H1 (cell line): ENCODE results near the gene ANXA6. TPM values are rescaled to one million over a fixed set of nuclear protein-coding genes. Genes with fewer than 3 reads are reported as not detected.

Experiments
- CTCF ChIA-PET: fragments of 300-600 bp; sonication (Branson Sonifier 250); formaldehyde crosslinking; loops from one replicate; lab custom pipeline; 2021; ENCODE audit not compliant: partially characterized antibody; lab: Charles Lee
- POLR2A ChIA-PET: fragments of 300-600 bp; sonication (Branson Sonifier 250); formaldehyde crosslinking; loops from one replicate; lab custom pipeline; 2021; ENCODE audit warnings: inconsistent platforms; ENCODE audit not compliant: partially characterized antibody; lab: Charles Lee
- DNase-seq, 2 experiments: peaks; one replicate each; pipeline versions ENCODE4 v3.0.0 to v3.0.0-alpha.2; 2010 to 2022; ENCODE audit warnings: low spot score in 2 of 2, low read depth in 1 of 2, mixed read lengths in 1 of 2
- FAIRE-seq: peaks from 2 replicates; lab custom pipeline; 2011; peaks lifted over from hg19 to GRCh38; lab: Jason Lieb, UNC
- H2AFZ ChIP-seq: 2 replicates; pipeline ENCODE4 v1.8.1; 2012; ENCODE audit warnings: low read length, inconsistent platforms
- H2AK5ac ChIP-seq: 2 replicates; pipeline ENCODE4 v1.6.1; 2013; ENCODE audit warnings: low read depth, low read length
- H2BK120ac ChIP-seq: replicated peaks from 2 replicates; pipeline ENCODE3; 2013; ENCODE audit warnings: low read depth, low read length, inconsistent platforms
- H2BK12ac ChIP-seq: 2 replicates; pipeline ENCODE4 v1.6.1; 2013; ENCODE audit warnings: low read depth, low read length
- H2BK15ac ChIP-seq: 2 replicates; pipeline ENCODE4 v1.6.1; 2013; ENCODE audit warnings: low read length
- H2BK20ac ChIP-seq: 2 replicates; pipeline ENCODE4 v1.6.1; 2013; ENCODE audit warnings: low read length
- H2BK5ac ChIP-seq: 2 replicates; pipeline ENCODE4 v1.6.1; 2013; ENCODE audit warnings: low read depth, low read length
- H3K14ac ChIP-seq: 2 replicates; pipeline ENCODE4 v1.6.1; 2013; ENCODE audit warnings: inconsistent platforms; ENCODE audit not compliant: insufficient read length
- H3K18ac ChIP-seq: 2 replicates; pipeline ENCODE4 v1.6.1; 2013; ENCODE audit warnings: low read length; ENCODE audit errors: extremely low read depth
- H3K23ac ChIP-seq: 2 replicates; pipeline ENCODE4 v1.6.1; 2013; ENCODE audit warnings: inconsistent platforms; ENCODE audit not compliant: insufficient read length
- H3K23me2 ChIP-seq: 2 replicates; pipeline ENCODE4 v1.6.1; 2013; ENCODE audit warnings: low read depth, low read length
- H3K27ac ChIP-seq: 2 replicates; pipeline ENCODE4 v1.6.1; 2011; ENCODE audit warnings: low read depth, low read length, inconsistent platforms
- H3K27me3 ChIP-seq, 4 experiments: replicated peaks in 1 of 4; 1 replicate in 1 of 4; 2 replicates in 3 of 4; pipeline versions ENCODE4 v1.6.1 to v1.8.1; 2011 to 2013; ENCODE audit warnings: low read length in 3 of 4, mild to moderate bottlenecking in 3 of 4, inconsistent platforms in 2 of 4, mixed read lengths in 2 of 4, moderate library complexity in 1 of 4; ENCODE audit not compliant: control insufficient read depth in 3 of 4, insufficient read depth in 3 of 4; ENCODE audit errors: extremely low read depth in 1 of 4
- H3K36me3 ChIP-seq, 4 experiments: 2 replicates each; pipeline versions ENCODE4 v1.6.1 to v1.8.1; 2011 to 2013; ENCODE audit warnings: mild to moderate bottlenecking in 4 of 4, low read length in 3 of 4, moderate library complexity in 2 of 4, control low read depth in 1 of 4, inconsistent platforms in 1 of 4; ENCODE audit not compliant: insufficient read depth in 4 of 4, control insufficient read depth in 2 of 4
- H3K4ac ChIP-seq: replicated peaks from 2 replicates; pipeline ENCODE3; 2013; ENCODE audit warnings: low read length, low read depth, mixed read lengths, inconsistent platforms; ENCODE audit not compliant: insufficient read length
- H3K4me1 ChIP-seq, 4 experiments: replicated peaks in 1 of 4; 1 replicate in 1 of 4; 2 replicates in 3 of 4; pipeline versions ENCODE4 v1.6.1 to v1.8.1; 2011 to 2013; ENCODE audit warnings: low read length in 3 of 4, inconsistent platforms in 2 of 4, mixed read lengths in 1 of 4; ENCODE audit not compliant: insufficient read depth in 4 of 4, control insufficient read depth in 3 of 4
- H3K4me2 ChIP-seq, 2 experiments: 2 replicates each; pipeline versions ENCODE4 v1.6.1 to v1.8.1; 2011 to 2013; ENCODE audit warnings: low read depth in 2 of 2, low read length in 2 of 2, control low read depth in 1 of 2, inconsistent platforms in 1 of 2, mild to moderate bottlenecking in 1 of 2; ENCODE audit not compliant: insufficient read depth in 1 of 2
- H3K4me3 ChIP-seq, 4 experiments: fragments of 200-600, 300-600 bp in 1 of 4; sonication (generic), shearing (Covaris generic), sonication (Bioruptor Twin) in 1 of 4; 2 replicates each; pipeline versions ENCODE4 v1.5.1 to v1.8.1; 2011 to 2016; ENCODE audit warnings: low read length in 4 of 4, low read depth in 3 of 4, control low read depth in 2 of 4, inconsistent platforms in 2 of 4, mild to moderate bottlenecking in 2 of 4, mixed read lengths in 1 of 4, moderate library complexity in 1 of 4; ENCODE audit not compliant: insufficient read depth in 2 of 4; ENCODE audit errors: extremely low read depth in 1 of 4
- H3K56ac ChIP-seq: replicated peaks from 2 replicates; pipeline ENCODE3; 2013; ENCODE audit warnings: low read depth, mild to moderate bottlenecking, mixed read lengths, low read length, inconsistent platforms; ENCODE audit not compliant: insufficient read length
- H3K79me1 ChIP-seq: 2 replicates; pipeline ENCODE4 v1.6.1; 2013; ENCODE audit warnings: low read depth, low read length, control low read depth
- H3K79me2 ChIP-seq, 2 experiments: 2 replicates each; pipeline versions ENCODE4 v1.6.1 to v1.8.1; 2012 to 2013; ENCODE audit warnings: low read length in 2 of 2, mild to moderate bottlenecking in 2 of 2, inconsistent platforms in 1 of 2; ENCODE audit not compliant: insufficient read depth in 2 of 2, control insufficient read depth in 1 of 2
- H3K9ac ChIP-seq, 4 experiments: replicated peaks in 1 of 4; 1 replicate in 1 of 4; 2 replicates in 3 of 4; pipeline versions ENCODE4 v1.6.1 to v1.8.1; 2011 to 2013; ENCODE audit warnings: low read depth in 3 of 4, low read length in 3 of 4, control low read depth in 2 of 4, mild to moderate bottlenecking in 2 of 4, moderate library complexity in 2 of 4, inconsistent platforms in 1 of 4; ENCODE audit errors: extremely low read depth in 1 of 4
- H3K9me3 ChIP-seq, 2 experiments: 2 replicates each; pipeline versions ENCODE4 v1.6.1 to v1.8.1; 2012 to 2013; ENCODE audit warnings: mild to moderate bottlenecking in 2 of 2, moderate library complexity in 2 of 2, control low read depth in 1 of 2, inconsistent platforms in 1 of 2, low read depth in 1 of 2, low read length in 1 of 2, mixed read lengths in 1 of 2; ENCODE audit not compliant: insufficient read depth in 2 of 2
- H4K20me1 ChIP-seq, 2 experiments: replicated peaks in 1 of 2; 2 replicates each; pipeline versions ENCODE3 to v1.8.1; 2011 to 2013; ENCODE audit warnings: inconsistent platforms in 2 of 2, low read length in 2 of 2, mild to moderate bottlenecking in 1 of 2; ENCODE audit not compliant: insufficient read depth in 2 of 2, control insufficient read depth in 1 of 2
- H4K5ac ChIP-seq: 2 replicates; pipeline ENCODE4 v1.6.1; 2013; ENCODE audit warnings: low read length, low read depth, mixed read lengths, inconsistent platforms; ENCODE audit not compliant: insufficient read length
- H4K8ac ChIP-seq: 2 replicates; pipeline ENCODE4 v1.8.0; 2013; ENCODE audit warnings: mild to moderate bottlenecking, moderate library complexity, low read length, inconsistent platforms; ENCODE audit not compliant: insufficient read depth; ENCODE audit errors: extremely low read depth
- H4K91ac ChIP-seq: replicated peaks from 2 replicates; pipeline ENCODE3; 2013; ENCODE audit warnings: low read length, mixed read lengths, inconsistent platforms; ENCODE audit not compliant: insufficient read length
- CBX8 ChIP-seq: fragments of 300-800, 300-1000 bp; sonication (generic); IDR thresholded peaks from 2 replicates; pipeline ENCODE4 v1.7.1; 2016; ENCODE audit warnings: low read depth, low read length, borderline replicate concordance
- CEBPB ChIP-seq: IDR thresholded peaks from 2 replicates; pipeline ENCODE4 v1.6.1; 2012; ENCODE audit warnings: low read depth, low read length
- CHD1 ChIP-seq: IDR thresholded peaks from 2 replicates; pipeline ENCODE4 v1.6.1; 2012; ENCODE audit warnings: low read depth, low read length, improper control_type of control experiment
- EGR1 ChIP-seq: IDR thresholded peaks from 2 replicates; pipeline ENCODE4 v1.6.1; 2011; ENCODE audit warnings: low read depth, low read length, borderline replicate concordance
- FOSL1 ChIP-seq: IDR thresholded peaks from 2 replicates; pipeline ENCODE4 v1.6.1; 2011; ENCODE audit warnings: mild to moderate bottlenecking, low read depth, low read length, moderate library complexity; ENCODE audit not compliant: insufficient read depth
- POLR2A ChIP-seq, 2 experiments: IDR thresholded peaks; 1 replicate in 1 of 2; 2 replicates in 1 of 2; pipeline ENCODE4 v1.6.1; 2011; ENCODE audit warnings: low read depth in 2 of 2, low read length in 2 of 2, mild to moderate bottlenecking in 2 of 2; ENCODE audit errors: control extremely low read depth in 1 of 2
- POLR2AphosphoS5 ChIP-seq: IDR thresholded peaks from 2 replicates; pipeline ENCODE4 v1.6.1; 2011; ENCODE audit warnings: low read depth, low read length
- WGBS, 2 experiments: shearing (Covaris generic) in 1 of 2; methylation state at CpG; one replicate each; pipeline versions ENCODE4 v1.1.6 to v1.1.7; 2013 to 2015; ENCODE audit warnings: low lambda C conversion rate in 2 of 2, mixed read lengths in 2 of 2, inconsistent platforms in 1 of 2, low coverage in 1 of 2, missing lambda C conversion rate in 1 of 2; ENCODE audit not compliant: insufficient replicate concordance in 2 of 2, insufficient coverage in 1 of 2, insufficient read length in 1 of 2; ENCODE audit errors: extremely low coverage in 1 of 2, missing lambda C conversion rate in 1 of 2; 5-methylcytosine and 5-hydroxymethylcytosine counted together
- polyA plus RNA-seq, 7 experiments: library from polyadenylated mRNA; depleted of rRNA in 3 of 7; stranded (reverse) in 5 of 7; unstranded in 2 of 7; fragments of >200 nt in 5 of 7; fragments of 200-250 nt in 2 of 7; gene quantifications; 1 replicate in 5 of 7; 2 replicates in 1 of 7; 4 replicates in 1 of 7; pipeline versions ENCODE4 v1.2.1 to v1.2.3, GENCODE V29; 2011 to 2013; ENCODE audit warnings: missing spikeins in 2 of 7, mixed read lengths in 2 of 7
- total RNA-seq: library from RNA; stranded (reverse); fragmentation: NEBNext Ultra II Directional; extraction: Animal tissue kit (Norgen Biotek cat#: 25700); gene quantifications from 2 replicates; pipeline ENCODE4 v1.2.1, GENCODE V29; 2021

The ANXA6 gene
- total and polyA plus RNA-seq, 2 of the 8 experiments (the other 6 are each of a cell fraction or from before 2014, with no cell fraction given), result 61.3 to 78.6 TPM

- Histone ChIP-seq H3K18ac (no peak overlapping the region), H3K4me3 (no peak overlapping the region), H2AFZ (no peak overlapping the region), H2AK5ac (no peak overlapping the region), H4K8ac (no peak overlapping the region), H3K27ac (no peak overlapping the region), H2BK12ac (no peak overlapping the region), H3K27me3 (no peaks in the 10 kb centered on the region), H4K20me1 (no peaks in the 10 kb centered on the region), H3K9ac (no peak overlapping the region), H3K79me1 (no peaks in the 10 kb centered on the region), H4K5ac (no peak overlapping the region), H2BK120ac (no peak overlapping the region), H3K14ac (no peak overlapping the region), H3K23me2 (no peaks in the 10 kb centered on the region), H3K23ac (no peak overlapping the region), H3K4me1 (peaks cover 0 to 4% (median 2%) of the 10 kb centered on the region in 4 experiments; a peak in 3 of 7 replicates), H3K36me3 (no peaks in the 10 kb centered on the region; a peak in 1 of 8 replicates), H3K9me3 (no peaks in the 10 kb centered on the region), H3K79me2 (no peaks in the 10 kb centered on the region), H3K4me2 (no peak overlapping the region), H4K91ac (no peak overlapping the region), H3K56ac (no peak overlapping the region), H3K4ac (no peak overlapping the region), H2BK5ac (no peak overlapping the region), H2BK15ac (no peak overlapping the region), H2BK20ac (no peak overlapping the region)
- CTCF ChIA-PET, result interaction anchor here (0.5 to 2.3 kb wide), 6 partner anchors 10 to 251 kb away, joined by 3 to 7 read pairs (median 3); no protein-coding TSS in a partner anchor
- POLR2A ChIA-PET, result no interaction called here
- 89% methylated on average over 4 of the region's 4 CpGs; no CpG with 5 or more reads in 1 of the 2 experiments for WGBS, 2 experiments
- TF ChIP-seq POLR2AphosphoS5 (no peak), CBX8 (no peak), EGR1 (no peak), CHD1 (no peak), POLR2A (IDR thresholded peaks at IDR 0.05; ENCODE audit: control extremely low read depth in 1 of 2, low read depth in 2 of 2, low read length in 2 of 2) (no peak), FOSL1 (no peak), CEBPB (no peak)
- FAIRE-seq, result no peak
- no peak for DNase-seq
Measured at GRCh38 chr5:151182524-151182900, 24.9 kb upstream of the ANXA6 start.
